Loucy (cell line): Measurements from ENCODE around the gene TCF15.
"Not testable (repeated sequence)": the region's sequence is repeated elsewhere in the genome, so short reads cannot be mapped to it uniquely, and the experiment has no call there.

Experiments used
- H2AFZ ChIP-seq: fragments of 200-600 bp; sonication (generic); 2 replicates; pipeline ENCODE4 v1.6.0; 2016; ENCODE audit warnings: antibody characterized with exemption, mild to moderate bottlenecking, low read length, moderate library complexity
- H3F3A ChIP-seq: fragments of 200-600 bp; 2 replicates; pipeline ENCODE4 v1.6.0; 2016; ENCODE audit warnings: antibody characterized with exemption, low read depth, mild to moderate bottlenecking
- H3K27me3 ChIP-seq: fragments of 200-600 bp; sonication (generic); 2 replicates; pipeline ENCODE4 v1.6.1; 2014; ENCODE audit warnings: low read length, mild to moderate bottlenecking; ENCODE audit not compliant: insufficient read depth, poor library complexity, severe bottlenecking
- H3K36me3 ChIP-seq: fragments of 200-600 bp; sonication (generic); 2 replicates; pipeline ENCODE4 v1.6.1; 2016; ENCODE audit warnings: low read length; ENCODE audit not compliant: insufficient read depth
- H3K4me1 ChIP-seq: fragments of 200-600 bp; sonication (generic); 2 replicates; pipeline ENCODE4 v1.5.1; 2014; ENCODE audit warnings: low read length, mild to moderate bottlenecking; ENCODE audit not compliant: insufficient read depth, poor library complexity, severe bottlenecking
- H3K4me2 ChIP-seq: fragments of 200-600 bp; sonication (generic); 2 replicates; pipeline ENCODE4 v1.6.0; 2014; ENCODE audit warnings: antibody characterized with exemption, low read length, low read depth, mild to moderate bottlenecking; ENCODE audit not compliant: poor library complexity, severe bottlenecking
- H3K4me3 ChIP-seq: fragments of 200-600 bp; sonication (generic); 2 replicates; pipeline ENCODE4 v1.5.1; 2014; ENCODE audit warnings: low read length, mild to moderate bottlenecking, mixed read lengths; ENCODE audit not compliant: poor library complexity, severe bottlenecking
- H3K79me2 ChIP-seq: fragments of 200-600 bp; sonication (generic); 2 replicates; pipeline ENCODE4 v1.6.1; 2014; ENCODE audit warnings: low read length; ENCODE audit not compliant: insufficient read depth
- H3K9ac ChIP-seq: fragments of 200-600 bp; sonication (generic); 2 replicates; pipeline ENCODE4 v1.6.0; 2014; ENCODE audit warnings: mild to moderate bottlenecking, low read depth, low read length, moderate library complexity; ENCODE audit not compliant: poor library complexity, severe bottlenecking
- H3K9me2 ChIP-seq: fragments of 200-600 bp; sonication (generic); replicated peaks from 2 replicates; pipeline ENCODE4 v1.6.1; 2016; ENCODE audit warnings: low read depth, low read length, mixed read lengths
- H3K9me3 ChIP-seq: fragments of 200-600 bp; sonication (generic); 2 replicates; pipeline ENCODE4 v1.6.1; 2014; ENCODE audit warnings: mild to moderate bottlenecking, antibody characterized with exemption, low read length, low read depth; ENCODE audit not compliant: insufficient read depth
- H4K20me1 ChIP-seq: fragments of 200-600 bp; sonication (generic); 2 replicates; pipeline ENCODE4 v1.6.0; 2014; ENCODE audit warnings: antibody characterized with exemption, low read length, mild to moderate bottlenecking; ENCODE audit not compliant: insufficient read depth, poor library complexity, severe bottlenecking
- EZH2phosphoT487 ChIP-seq: fragments of 200-600 bp; IDR thresholded peaks from 2 replicates; pipeline ENCODE4 v1.6.1; 2018; ENCODE audit warnings: antibody characterized with exemption, mild to moderate bottlenecking, moderate library complexity, borderline replicate concordance
- TF ChIP-seq, protein P1 (sequence below): fragments of 200-600 bp; sonication (generic); conservative IDR thresholded peaks from 2 replicates; pipeline ENCODE4 v1.5.1; 2014; ENCODE audit warnings: mild to moderate bottlenecking, antibody characterized with exemption, low read length

The TCF15 gene

GRCh38 chr20:644692-645317 is 34.7 kb upstream of the TCF15 start:
- Histone ChIP-seq H4K20me1 (no peaks in the 10 kb centered on the region), H2AFZ (peak overlapping the region; percentile 90), H3K9ac (no peak overlapping the region), H3K36me3 (no peaks in the 10 kb centered on the region), H3K9me3 (no peaks in the 10 kb centered on the region), H3K4me1 (peaks cover 3% of the 10 kb centered on the region), H3K27me3 (no peaks in the 10 kb centered on the region), H3F3A (0 out of 2 replicates have a peak, but pooled peaks cover 3% of the 10 kb centered on the region), H3K9me2 (no peaks in the 10 kb centered on the region), H3K79me2 (no peaks in the 10 kb centered on the region), H3K4me2 (no peak overlapping the region), H3K4me3 (no peak overlapping the region)
- TF ChIP-seq, protein P1, sequence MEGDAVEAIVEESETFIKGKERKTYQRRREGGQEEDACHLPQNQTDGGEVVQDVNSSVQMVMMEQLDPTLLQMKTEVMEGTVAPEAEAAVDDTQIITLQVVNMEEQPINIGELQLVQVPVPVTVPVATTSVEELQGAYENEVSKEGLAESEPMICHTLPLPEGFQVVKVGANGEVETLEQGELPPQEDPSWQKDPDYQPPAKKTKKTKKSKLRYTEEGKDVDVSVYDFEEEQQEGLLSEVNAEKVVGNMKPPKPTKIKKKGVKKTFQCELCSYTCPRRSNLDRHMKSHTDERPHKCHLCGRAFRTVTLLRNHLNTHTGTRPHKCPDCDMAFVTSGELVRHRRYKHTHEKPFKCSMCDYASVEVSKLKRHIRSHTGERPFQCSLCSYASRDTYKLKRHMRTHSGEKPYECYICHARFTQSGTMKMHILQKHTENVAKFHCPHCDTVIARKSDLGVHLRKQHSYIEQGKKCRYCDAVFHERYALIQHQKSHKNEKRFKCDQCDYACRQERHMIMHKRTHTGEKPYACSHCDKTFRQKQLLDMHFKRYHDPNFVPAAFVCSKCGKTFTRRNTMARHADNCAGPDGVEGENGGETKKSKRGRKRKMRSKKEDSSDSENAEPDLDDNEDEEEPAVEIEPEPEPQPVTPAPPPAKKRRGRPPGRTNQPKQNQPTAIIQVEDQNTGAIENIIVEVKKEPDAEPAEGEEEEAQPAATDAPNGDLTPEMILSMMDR = no peak

GRCh38 chr20:642398-643174 is 32.5 kb upstream of the TCF15 start:
- peaks cover 3% of the 10 kb centered on the region for H3K4me1 ChIP-seq
- no peaks in the 10 kb centered on the region for H3K79me2 ChIP-seq
- TF ChIP-seq EZH2phosphoT487 = no peak
- TF ChIP-seq, protein P1 = no peak
- no peaks in the 10 kb centered on the region for H3K27me3 ChIP-seq
- H2AFZ ChIP-seq = no peak overlapping the region
- H3K9me2 ChIP-seq = no peaks in the 10 kb centered on the region
- H4K20me1 ChIP-seq = no peaks in the 10 kb centered on the region
- H3K4me2 ChIP-seq = no peak overlapping the region
- no peak overlapping the region for H3K4me3 ChIP-seq
- no peak overlapping the region for H3K9ac ChIP-seq
- H3K36me3 ChIP-seq = no peaks in the 10 kb centered on the region
- no peaks in the 10 kb centered on the region for H3K9me3 ChIP-seq
- H3F3A ChIP-seq = 0 out of 2 replicates have a peak, but pooled peaks cover 3% of the 10 kb centered on the region

- H3K79me2 ChIP-seq, H3K9me2 ChIP-seq, H3K36me3 ChIP-seq, H2AFZ ChIP-seq, H3K9ac ChIP-seq, H3K4me3 ChIP-seq, H3K27me3 ChIP-seq, H4K20me1 ChIP-seq, H3F3A ChIP-seq, H3K4me2 ChIP-seq, H3K9me3 ChIP-seq, H3K4me1 ChIP-seq: not testable (repeated sequence)
Measured at GRCh38 chr20:642013-642397, 31.9 kb upstream of the TCF15 start.

- Histone ChIP-seq H3K4me3 (no peak overlapping the region), H3K27me3 (no peaks in the 10 kb centered on the region), H3K36me3 (no peaks in the 10 kb centered on the region), H3K4me2 (no peak overlapping the region), H3K9me3 (no peaks in the 10 kb centered on the region), H4K20me1 (no peaks in the 10 kb centered on the region), H3F3A (0 out of 2 replicates have a peak, but pooled peaks cover 3% of the 10 kb centered on the region), H3K79me2 (no peaks in the 10 kb centered on the region), H3K9me2 (no peaks in the 10 kb centered on the region), H3K9ac (no peak overlapping the region), H2AFZ (no peak overlapping the region), H3K4me1 (peaks cover 3% of the 10 kb centered on the region)
- TF ChIP-seq, protein P1 = no peak
- TF ChIP-seq EZH2phosphoT487 = no peak
Measured at GRCh38 chr20:641516-641875, 31.4 kb upstream of the TCF15 start.
